Psoas muscle (tissue), 8 donors: Measurements from ENCODE around the gene C10orf105. TPM values are rescaled to one million over a fixed set of nuclear protein-coding genes. Genes with fewer than 3 reads are reported as not detected.

ENCODE experiments used
- ATAC-seq, 4 donors: fragments of 200-7000 bp; cut with Tn5 transposase; one replicate each; pipeline ENCODE4 v1.9.1; 2020; ENCODE audit warnings: moderate library complexity in 3 of 4, mild to moderate bottlenecking in 2 of 4
- DNase-seq, 2 donors: peaks; one replicate each; pipeline ENCODE4 v3.0.0-alpha.2; 2020
- H3K27ac ChIP-seq: fragments of 200-600 bp; one replicate; pipeline ENCODE4 v1.8.0; 2022
- H3K27me3 ChIP-seq, 3 donors: fragments of 200-600 bp in 1 of 3; one replicate each; pipeline versions ENCODE4 v1.6.1 to v1.8.0; 2013 to 2022; ENCODE audit warnings: low read length in 2 of 3, mild to moderate bottlenecking in 2 of 3, moderate library complexity in 1 of 3; ENCODE audit not compliant: insufficient read depth in 3 of 3
- H3K36me3 ChIP-seq, 2 donors: fragments of 200-600 bp in 1 of 2; one replicate each; pipeline versions ENCODE4 v1.6.1 to v1.8.0; 2013 to 2022; ENCODE audit warnings: low read depth in 1 of 2, mild to moderate bottlenecking in 1 of 2, moderate library complexity in 1 of 2; ENCODE audit not compliant: insufficient read depth in 1 of 2
- H3K4me1 ChIP-seq: fragments of 200-600 bp; one replicate; pipeline ENCODE4 v1.8.0; 2022
- H3K4me3 ChIP-seq: fragments of 200-600 bp; one replicate; pipeline ENCODE4 v1.8.0; 2022; ENCODE audit warnings: mild to moderate bottlenecking
- H3K9me3 ChIP-seq: fragments of 200-600 bp; one replicate; pipeline ENCODE4 v1.8.0; 2022
- CTCF ChIP-seq: fragments of 200-600 bp; IDR thresholded peaks from one replicate; pipeline ENCODE4 v1.8.0; 2022; ENCODE audit warnings: antibody characterized with exemption
- WGBS, 3 donors: extraction: QIAGEN DNeasy Blood & Tissue Kit; methylation state at CpG; one replicate each; pipeline versions ENCODE4 v1.1.6 to v1.1.7; 2013; 5-methylcytosine and 5-hydroxymethylcytosine counted together
- intact Hi-C, 2 donors: fragments of 100-400 bp; cut with DNase I; formaldehyde crosslinking; loops; one replicate each; pipeline versions ENCODE4 v1.11.0 to v1.14.2; 2022
- polyA plus RNA-seq, 3 donors: library from polyadenylated mRNA; stranded (reverse); fragments of 200-250 nt; gene quantifications; one replicate each; pipeline ENCODE4 v1.2.3, GENCODE V29; 2013
- total RNA-seq, 4 donors: library from RNA; stranded (reverse); fragmentation: NEBNext Ultra II Directional in 2 of 4; extraction: Animal tissue kit (Norgen Biotek cat#: 25700) in 2 of 4; gene quantifications; one replicate each; pipeline versions ENCODE4 v1.2.1 to v1.2.4, GENCODE V29; 2021 to 2023
- donor health status: healthy with polysubstance abuse.
- donor health status: DM: no; HTN: no; CAD: no; lungs with moderate emphysema.
- donor health status: Bipolar disorder and iron deficiency.
- donor health status: healthy.
- donor health status: DM: yes; HTN: yes; CAD: no.
- donor health status: DM: no; HTN: no; CAD: no.
- donor health status: DM: no; HTN: no; CAD: no.
- donor health status: DM: yes; HTN: yes; CAD: no.

The C10orf105 gene
- total and polyA plus RNA-seq, 7 donors, result 0.01 to 0.03 (median 0.03) TPM; not detected in 4

GRCh38 chr10:71690094-71690720, 29.4 kb downstream of the C10orf105 start:
- H3K27ac ChIP-seq, result no peak overlapping the region
- ATAC-seq (no peak), DNase-seq (peak in 1 of 2 donors; percentile 15)
- H3K36me3 ChIP-seq, result no peaks in the 10 kb centered on the region
- WGBS, 3 donors, result 86 to 91% (median 91%) methylated on average over 13 of the region's 13 CpGs
- no peaks in the 10 kb centered on the region for H3K9me3 ChIP-seq
- no peak for TF ChIP-seq CTCF
- no peaks in the 10 kb centered on the region for H3K27me3 ChIP-seq
- no peak overlapping the region for H3K4me3 ChIP-seq
- intact Hi-C loops, result loop anchor here in 1 of 2 donors (5.0 kb wide), 1 partner anchor 373 kb away; the partner anchor contains the start of gene SLC29A3
- no peaks in the 10 kb centered on the region for H3K4me1 ChIP-seq

- Histone ChIP-seq H3K27me3 (no peaks in the 10 kb centered on the region), H3K4me3 (no peak overlapping the region), H3K27ac (no peak overlapping the region), H3K9me3 (no peaks in the 10 kb centered on the region), H3K36me3 (no peaks in the 10 kb centered on the region), H3K4me1 (no peaks in the 10 kb centered on the region)
- intact Hi-C loops, result no loop called here
- ATAC-seq (no peak), DNase-seq (no peak)
- 92 to 97% (median 94%) methylated on average over 3 of the region's 3 CpGs for WGBS, 3 donors
- TF ChIP-seq CTCF, result no peak
These were observed 31.3 kb downstream of the C10orf105 start for GRCh38 chr10:71688256-71688655.

DNA sequence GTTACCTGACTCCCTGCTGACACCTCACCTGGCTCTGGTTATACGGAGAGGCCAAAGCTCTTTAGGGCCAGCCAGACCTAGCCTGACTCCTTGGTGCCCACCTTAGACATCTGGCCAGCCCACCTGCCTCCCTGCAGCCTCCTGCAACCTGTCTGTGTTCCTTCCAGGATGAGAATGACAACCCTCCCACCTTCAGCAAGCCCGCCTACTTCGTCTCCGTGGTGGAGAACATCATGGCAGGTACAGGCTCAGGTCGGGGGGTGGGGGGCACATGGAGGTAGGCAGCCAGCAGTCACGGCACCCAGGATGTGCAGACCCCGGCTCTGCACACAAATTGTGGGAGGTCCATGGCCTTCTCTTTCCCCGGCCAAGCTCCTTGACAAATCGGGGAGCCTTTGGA, 32.1 kb downstream of the C10orf105 start:
- H3K27me3 ChIP-seq, result no peaks in the 10 kb centered on the region
- H3K27ac ChIP-seq, result no peak overlapping the region
- peak in 1 of 2 donors; percentile 15 for DNase-seq
- no peak overlapping the region for H3K4me3 ChIP-seq
- H3K36me3 ChIP-seq, result no peaks in the 10 kb centered on the region
- 81 to 85% (median 81%) methylated on average over 9 of the region's 9 CpGs for WGBS, 3 donors
- no peak for TF ChIP-seq CTCF
- intact Hi-C loops, result no loop called here
- no peaks in the 10 kb centered on the region for H3K4me1 ChIP-seq
- H3K9me3 ChIP-seq, result no peaks in the 10 kb centered on the region
- ATAC-seq, result no peak

- peak in 1 of 4 donors; percentile 10 for ATAC-seq
- peak in 1 of 2 donors; percentile 39 for DNase-seq
- no peaks in the 10 kb centered on the region for H3K36me3 ChIP-seq
- H3K4me1 ChIP-seq, result no peaks in the 10 kb centered on the region
- intact Hi-C loops, result no loop called here
- no peak for TF ChIP-seq CTCF
- no peaks in the 10 kb centered on the region for H3K9me3 ChIP-seq
- H3K4me3 ChIP-seq, result no peak overlapping the region
- H3K27me3 ChIP-seq, result no peaks in the 10 kb centered on the region
- H3K27ac ChIP-seq, result no peak overlapping the region
- 34 to 56% (median 39%) methylated on average over 5 of the region's 5 CpGs for WGBS, 3 donors
These were observed 32.5 kb downstream of the C10orf105 start for GRCh38 chr10:71687077-71687476.
